Peyer's patch (tissue), 4 donors: ENCODE data around the gene RAVER2.

Experiments used
- CTCF ChIP-seq, 6 experiments: fragments of 450-650 bp in 4 of 6; fragments of 200-600 bp in 2 of 6; sonication (generic) in 1 of 6; IDR thresholded peaks; one replicate each; pipeline ENCODE4 v1.5.1; 2017 to 2019; ENCODE audit warnings: antibody characterized with exemption in 6 of 6, mild to moderate bottlenecking in 3 of 6, moderate library complexity in 1 of 6
- POLR2A ChIP-seq, 2 donors: fragments of 450-650 bp; IDR thresholded peaks; one replicate each; pipeline ENCODE4 v1.5.1; 2017; ENCODE audit warnings: antibody characterized with exemption in 2 of 2, mild to moderate bottlenecking in 2 of 2, moderate library complexity in 2 of 2

GRCh38 chr1:64748706-64749105, 3.8 kb downstream of the RAVER2 start:
- TF ChIP-seq CTCF (IDR thresholded peaks at IDR 0.05), result no peak
- no peak for TF ChIP-seq POLR2A (IDR thresholded peaks at IDR 0.05)
